K562 treated with DMSO at 1 percent for 4 hours (cell line): Measurements from ENCODE around the gene SNRNP70. TPM values are rescaled to one million over a fixed set of nuclear protein-coding genes. Genes with fewer than 3 reads are reported as not detected.

ENCODE experiments used
- total RNA-seq: library from RNA; unstranded; fragments of 300-600 nt; gene quantifications from 2 replicates; pipeline ENCODE4 v1.2.3, GENCODE V29; 2022; ENCODE audit not compliant: insufficient read depth

The SNRNP70 gene
- total RNA-seq, 1 experiment from 2014 or later = 183 TPM

Other genes starting within 250 kb of the SNRNP70 start
- gene HSD17B14, start 249.0 kb upstream of the SNRNP70 start, total RNA-seq = not detected in 2 replicates
- 17.1 and 25.9 TPM in 2 replicates for gene PLEKHA4, start 216.8 kb upstream of the SNRNP70 start, total RNA-seq
- gene PPP1R15A, start 213.0 kb upstream of the SNRNP70 start, total RNA-seq = 85.0 and 106 TPM in 2 replicates
- not detected in 2 replicates for gene TULP2, start 186.7 kb upstream of the SNRNP70 start, total RNA-seq
- 279 and 316 TPM in 2 replicates for gene NUCB1, start 185.1 kb upstream of the SNRNP70 start, total RNA-seq
- 2.6 and 6.7 TPM in 2 replicates for gene DHDH, start 151.8 kb upstream of the SNRNP70 start, total RNA-seq
- gene BAX, start 130.6 kb upstream of the SNRNP70 start, total RNA-seq = 90.6 and 152 TPM in 2 replicates
- 5,415 and 5,880 TPM in 2 replicates for gene FTL, start 120.1 kb upstream of the SNRNP70 start, total RNA-seq
- 18.0 and 22.2 TPM in 2 replicates for gene GYS1, start 92.1 kb upstream of the SNRNP70 start, total RNA-seq
- 219 and 288 TPM in 2 replicates for gene RUVBL2, start 91.6 kb upstream of the SNRNP70 start, total RNA-seq
- gene LHB, start 68.4 kb upstream of the SNRNP70 start, total RNA-seq = not detected in 2 replicates
- gene CGB3, start 61.1 kb upstream of the SNRNP70 start, total RNA-seq = not detected in 2 replicates
- not detected in 2 replicates for gene CGB2, start 53.6 kb upstream of the SNRNP70 start, total RNA-seq
- gene CGB1, start 48.6 kb upstream of the SNRNP70 start, total RNA-seq = not detected in 2 replicates
- gene CGB5, start 41.6 kb upstream of the SNRNP70 start, total RNA-seq = not detected in 2 replicates
- gene CGB8, start 36.3 kb upstream of the SNRNP70 start, total RNA-seq = not detected in 2 replicates
- gene CGB7, start 27.7 kb upstream of the SNRNP70 start, total RNA-seq = not detected in 2 replicates
- gene NTF4, start 20.6 kb upstream of the SNRNP70 start, total RNA-seq = not detected in 2 replicates
- not detected in 2 replicates for gene KCNA7, start 12.8 kb upstream of the SNRNP70 start, total RNA-seq
- gene LIN7B, start 28.9 kb downstream of the SNRNP70 start, total RNA-seq = 8.9 and 15.5 TPM in 2 replicates
- gene C19orf73, start 33.7 kb downstream of the SNRNP70 start, total RNA-seq = not detected in 2 replicates
- gene PPFIA3, start 34.1 kb downstream of the SNRNP70 start, total RNA-seq = 17.3 and 23.0 TPM in 2 replicates
- gene HRC, start 69.9 kb downstream of the SNRNP70 start, total RNA-seq = 5.1 and 5.8 TPM in 2 replicates
- 12.7 and 14.0 TPM in 2 replicates for gene TRPM4, start 72.3 kb downstream of the SNRNP70 start, total RNA-seq
- gene SLC6A16, start 239.7 kb downstream of the SNRNP70 start, total RNA-seq = 4.4 TPM in 1 of 2 replicates, not detected in the other
- gene CD37, start 250.0 kb downstream of the SNRNP70 start, total RNA-seq = 17.6 and 20.7 TPM in 2 replicates